WI38 (cell line): Measurements from ENCODE around the gene CMC2.

Source experiments
- H3K4me3 ChIP-seq: 2 replicates; pipeline ENCODE4 v1.5.1; 2011; ENCODE audit warnings: low read depth, mild to moderate bottlenecking, control low read depth, low read length
- CTCF ChIP-seq: IDR thresholded peaks from 2 replicates; pipeline ENCODE4 v1.5.1; 2012; ENCODE audit warnings: low read depth, mild to moderate bottlenecking, control low read depth, low read length

The CMC2 gene

GRCh38 chr16:81006813-81007695, at the start of gene CMC2, which contains the start of gene CENPN:
TSS of gene CMC2 (minus strand) at chr16:81006885. CDS start at chr16:80997394, 9,491 bp downstream.
TSS of gene CENPN (plus strand) at chr16:81007214. CDS start at chr16:81011940, 4,726 bp downstream.
- H3K4me3 ChIP-seq = peak within 1 kb of the TSS; percentile 88
- no peak for TF ChIP-seq CTCF

- no peak overlapping the region for H3K4me3 ChIP-seq
- TF ChIP-seq CTCF = no peak
Observed at GRCh38 chr16:81053761-81054160, 47.1 kb upstream of the CMC2 start.

- TF ChIP-seq CTCF = no peak
- H3K4me3 ChIP-seq = no peak overlapping the region
Observed at GRCh38 chr16:81042821-81043220, 36.1 kb upstream of the CMC2 start.

- no peak for TF ChIP-seq CTCF
- no peak overlapping the region for H3K4me3 ChIP-seq
Observed at GRCh38 chr16:81041696-81042095, 35.0 kb upstream of the CMC2 start.

GRCh38 chr16:81040842-81041241, 34.2 kb upstream of the CMC2 start:
- no peak for TF ChIP-seq CTCF
- no peak overlapping the region for H3K4me3 ChIP-seq

GRCh38 chr16:81040131-81040530, 33.4 kb upstream of the CMC2 start:
- H3K4me3 ChIP-seq = no peak overlapping the region
- TF ChIP-seq CTCF = no peak

- peak overlapping the region; percentile 81 for H3K4me3 ChIP-seq
- no peak for TF ChIP-seq CTCF
Observed at GRCh38 chr16:81036751-81037350, 30.2 kb upstream of the CMC2 start.
